ENCODE results near the gene CFL2.
"Not testable (repeated sequence)": the region's sequence is repeated elsewhere in the genome, so short reads cannot be mapped to it uniquely, and the experiment has no call there.

The CFL2 gene

DNA sequence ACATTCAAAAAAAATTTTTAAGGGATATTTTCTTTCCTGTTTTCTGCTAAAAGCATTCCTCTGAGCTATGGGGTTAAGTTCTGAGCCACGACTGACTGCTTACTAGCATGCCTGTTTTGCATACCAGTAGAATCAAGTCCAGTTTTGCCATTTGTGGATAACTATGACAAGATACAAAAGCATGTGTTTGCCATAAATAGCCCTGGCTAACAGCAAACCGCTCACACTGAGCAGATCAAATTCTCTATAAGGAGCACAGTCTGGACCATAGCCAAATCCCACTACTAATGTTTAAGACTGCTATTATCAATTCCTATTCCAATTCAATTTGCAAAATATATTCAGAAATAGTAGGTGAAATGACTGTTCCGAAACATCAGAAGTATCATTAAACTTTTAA lies 3.2 kb downstream of the CFL2 start:
- no peak for DNase-seq

DNA sequence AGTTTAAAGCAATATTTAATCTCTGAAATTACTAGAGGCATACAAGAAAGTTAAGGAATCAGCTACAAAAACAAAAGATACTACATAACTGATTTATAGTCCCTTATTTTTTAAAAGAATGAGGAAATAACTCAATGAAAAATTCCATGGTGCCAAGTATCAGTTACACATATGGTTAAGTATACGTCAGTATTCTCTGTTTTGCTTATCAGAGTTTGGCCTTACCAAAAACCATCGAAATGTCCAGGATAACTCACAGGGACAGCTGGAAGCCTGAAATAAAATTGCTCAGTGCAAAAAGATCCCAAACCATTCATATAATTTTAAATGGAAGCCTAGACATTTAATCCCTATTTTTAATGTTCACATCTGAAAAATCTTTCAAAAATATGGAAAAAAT lies 3.6 kb downstream of the CFL2 start:
- no peak for DNase-seq

DNA sequence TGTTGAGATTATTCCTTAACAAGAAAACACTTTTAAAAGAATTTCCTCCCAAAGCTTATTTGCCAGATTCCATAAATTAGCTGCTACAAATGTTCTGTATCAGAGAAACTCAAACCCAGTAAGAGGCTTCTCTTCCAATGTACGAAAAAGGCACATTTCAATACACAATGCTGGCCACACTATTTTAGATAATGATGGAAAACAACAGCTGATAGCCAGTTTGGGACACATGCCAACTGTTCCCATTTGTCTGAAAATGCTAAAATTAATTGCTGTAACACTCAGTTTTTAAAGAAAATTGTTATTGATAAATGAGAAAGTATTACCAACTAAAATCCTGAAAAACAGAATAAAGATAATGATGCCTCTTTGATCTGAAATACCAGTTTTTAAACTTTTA lies 4.4 kb downstream of the CFL2 start:
- no peak for DNase-seq

DNA sequence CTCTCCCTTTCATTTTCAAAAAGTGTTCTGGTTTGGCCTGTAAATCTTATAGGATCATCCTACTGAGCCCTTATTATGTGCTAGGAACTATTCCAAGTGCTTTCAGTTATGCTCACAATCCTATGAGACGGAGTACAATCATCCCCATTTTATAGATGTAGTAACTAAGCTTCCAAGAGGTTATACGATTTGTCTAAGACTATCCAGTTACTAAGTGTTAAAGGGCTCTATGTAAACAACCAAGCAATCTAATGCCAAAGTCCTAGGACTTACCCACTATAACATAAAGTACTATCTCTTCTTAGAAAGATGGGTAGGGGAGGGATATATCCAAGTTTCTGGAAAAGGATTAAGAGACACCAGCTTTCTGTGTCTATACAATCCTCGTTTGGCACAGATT lies 6.7 kb downstream of the CFL2 start:
- no peak for DNase-seq

DNA sequence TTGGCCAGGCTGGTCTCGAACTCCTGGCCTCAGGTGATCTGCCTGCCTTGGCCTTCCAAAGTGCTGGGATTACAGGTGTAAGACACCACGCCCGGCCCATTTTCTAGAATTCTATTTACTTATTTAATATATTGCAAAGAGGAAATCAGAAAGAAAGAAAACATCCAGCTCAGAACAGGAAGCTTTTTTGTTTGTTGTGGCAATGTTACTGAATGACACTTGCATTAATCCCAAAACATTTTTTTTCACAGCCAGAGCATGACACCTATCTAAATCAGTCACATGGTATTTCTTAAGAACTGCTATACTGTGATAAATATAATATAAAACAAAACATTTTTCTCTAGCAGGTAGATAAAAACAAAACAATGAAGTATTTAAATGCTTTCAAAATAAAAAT lies 12.6 kb downstream of the CFL2 start:
- no peak for DNase-seq

DNA sequence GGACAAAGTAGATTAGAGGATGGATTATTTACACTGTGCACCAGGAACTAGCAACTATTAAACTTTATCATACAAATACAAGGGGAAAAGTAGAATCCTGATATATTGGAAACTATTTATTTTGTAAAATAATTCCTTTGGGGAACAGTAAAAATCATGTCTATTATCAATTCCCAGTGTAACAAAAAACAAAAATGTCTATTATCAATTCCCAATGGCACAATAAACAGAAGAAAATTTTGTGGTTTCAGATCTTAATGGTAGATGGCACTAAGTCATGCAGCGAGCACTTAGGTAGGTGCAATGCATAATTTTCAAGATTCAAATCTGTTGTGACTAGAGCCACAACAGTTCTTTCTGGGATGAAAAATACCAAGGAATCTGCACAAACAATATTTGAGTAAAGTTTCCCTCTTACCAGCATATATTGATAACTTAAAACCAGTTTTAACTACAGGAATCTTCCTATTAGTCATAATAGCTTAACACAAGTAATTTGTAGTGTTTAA lies 13.7 kb downstream of the CFL2 start:
- DNase-seq: no peak

DNA sequence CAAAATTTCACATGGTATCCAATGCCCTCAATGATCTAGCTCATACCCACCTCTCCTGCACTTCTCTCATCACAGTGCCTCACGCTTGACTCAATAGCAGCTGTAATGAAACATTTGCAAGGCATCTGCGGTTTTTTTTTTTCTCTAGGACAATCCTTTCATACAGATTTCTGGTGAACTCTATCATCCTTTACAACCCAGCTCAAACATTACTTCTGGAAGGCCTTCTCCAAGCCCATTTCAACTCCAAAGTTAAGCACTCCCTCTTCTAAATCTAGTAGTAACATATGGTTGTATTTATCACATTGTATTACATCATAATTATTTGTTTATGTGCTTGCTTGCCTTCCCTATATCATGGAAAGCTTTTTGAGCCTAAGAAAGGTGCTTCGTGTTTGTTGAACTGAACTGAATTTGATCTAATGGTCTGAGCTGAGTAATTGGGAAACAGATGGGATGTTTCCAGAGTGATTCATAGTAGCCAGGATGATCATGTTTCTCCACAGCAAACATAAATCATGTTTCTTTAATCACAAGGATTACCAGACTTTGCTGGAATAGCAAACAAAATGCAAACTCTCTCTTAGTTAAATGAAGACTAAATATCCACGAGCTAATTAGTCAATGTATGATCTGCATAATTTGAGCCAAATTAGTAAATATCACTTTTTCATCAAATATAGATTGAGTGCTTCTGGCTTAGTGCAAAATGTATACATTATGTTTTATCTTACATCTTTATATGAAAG lies 14.3 kb downstream of the CFL2 start:
- no peak for DNase-seq

DNA sequence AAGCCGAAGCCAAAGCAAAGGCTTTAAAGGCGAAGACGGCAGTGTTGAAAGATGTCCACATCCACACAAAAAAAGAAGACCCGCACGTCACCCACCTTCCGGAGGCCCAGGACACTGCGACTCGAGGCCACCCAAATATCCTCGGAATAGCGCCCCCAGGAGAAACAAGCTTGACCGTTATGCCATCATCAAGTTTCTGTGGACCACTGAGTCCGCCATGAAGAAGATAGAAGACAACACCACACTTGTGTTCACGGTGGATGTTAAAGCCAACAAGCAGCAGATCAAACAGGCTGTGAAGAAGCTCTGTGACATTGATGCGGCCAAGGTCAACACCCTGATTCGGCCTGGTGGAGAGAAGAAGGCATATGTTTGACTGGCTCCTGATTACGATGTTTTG lies 20.2 kb downstream of the CFL2 start:
- not testable (repeated sequence) for DNase-seq

DNA sequence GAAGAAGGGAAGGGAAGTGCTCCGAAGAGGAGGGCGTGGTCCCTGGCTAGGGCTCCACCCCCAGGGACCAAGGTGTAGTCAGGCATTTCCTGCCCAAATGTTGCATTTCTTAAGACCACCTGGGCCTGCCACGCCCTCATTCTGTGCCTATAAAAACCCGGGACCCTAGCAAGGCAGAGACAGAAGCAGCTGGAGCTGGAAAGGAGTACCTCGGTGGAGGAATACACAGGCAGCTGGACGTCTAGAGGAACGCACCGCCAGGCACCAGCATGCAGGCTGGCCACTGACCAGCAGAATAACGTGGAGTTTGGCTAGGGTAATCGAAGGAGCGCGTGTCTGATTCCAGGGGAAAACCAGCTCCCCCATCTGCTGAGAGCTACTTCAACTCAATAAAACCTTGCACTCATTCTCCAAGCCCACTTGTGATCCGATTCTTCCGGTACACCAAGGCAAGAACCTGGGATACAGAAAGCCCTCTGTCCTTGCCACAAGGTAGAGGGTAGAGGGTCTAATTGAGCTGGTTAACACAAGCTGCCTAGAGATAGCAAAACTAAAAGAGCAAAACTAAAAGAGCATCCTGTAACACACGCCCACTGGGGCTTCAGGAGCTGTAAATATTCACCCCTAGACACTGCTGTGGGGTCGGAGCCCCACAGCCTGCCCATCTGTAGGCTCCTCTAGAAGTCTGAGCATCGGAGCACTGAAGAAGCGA lies 21.0 kb downstream of the CFL2 start:
- DNase-seq: no peak

DNA sequence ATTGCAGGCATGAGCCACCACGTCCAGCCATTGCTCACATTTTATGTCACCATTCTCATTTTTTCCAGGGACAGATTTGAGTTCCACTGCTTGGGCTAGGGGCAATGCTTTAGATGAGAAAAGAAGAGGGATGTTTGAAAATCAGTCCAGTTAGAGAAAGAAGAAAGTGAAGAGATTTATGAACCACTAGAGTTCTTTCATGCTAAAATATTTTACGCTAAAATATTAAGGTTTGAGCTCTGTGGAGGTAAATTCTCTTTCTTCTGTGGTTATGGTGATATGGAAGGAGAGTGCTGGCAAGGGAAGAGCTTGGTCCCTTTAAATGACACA lies 21.5 kb downstream of the CFL2 start:
- DNase-seq: no peak

DNA sequence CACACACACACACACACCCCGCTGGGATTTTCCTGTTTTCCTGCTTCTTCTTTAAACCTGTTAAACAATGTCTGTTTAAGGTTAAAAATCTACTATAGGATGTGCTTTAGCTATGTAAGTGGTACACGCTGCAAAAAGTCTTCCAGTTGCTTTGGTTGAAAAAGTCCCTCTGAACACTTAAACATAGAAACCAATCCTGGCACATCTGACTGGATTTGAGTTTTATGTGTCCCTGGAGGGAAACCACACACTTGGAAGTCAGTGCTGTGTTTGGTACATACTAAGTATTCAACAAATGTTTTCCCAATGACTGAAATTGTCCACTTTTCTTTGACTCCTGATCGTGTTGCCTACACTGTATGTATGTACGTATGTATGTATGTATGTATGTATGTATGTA lies 22.0 kb downstream of the CFL2 start:
- no peak for DNase-seq

DNA sequence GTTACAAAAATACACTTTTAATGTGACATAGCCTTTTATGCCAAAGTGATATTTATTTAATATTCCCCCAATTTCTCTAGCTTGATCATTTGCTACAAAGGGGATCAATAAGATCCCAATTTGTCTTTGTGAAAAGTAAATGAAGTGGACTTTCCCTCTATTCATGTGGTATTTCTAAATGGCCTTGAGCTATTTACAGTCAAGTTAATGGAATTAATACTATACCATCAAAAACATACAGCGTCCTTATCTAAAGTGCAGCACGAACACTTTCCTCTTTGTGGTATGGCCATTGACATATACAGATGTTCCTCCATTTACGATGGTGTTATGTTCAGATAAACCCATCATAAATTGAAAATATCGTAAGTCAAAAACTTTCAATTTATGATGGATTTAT lies 23.2 kb downstream of the CFL2 start:
- no peak for DNase-seq

DNA sequence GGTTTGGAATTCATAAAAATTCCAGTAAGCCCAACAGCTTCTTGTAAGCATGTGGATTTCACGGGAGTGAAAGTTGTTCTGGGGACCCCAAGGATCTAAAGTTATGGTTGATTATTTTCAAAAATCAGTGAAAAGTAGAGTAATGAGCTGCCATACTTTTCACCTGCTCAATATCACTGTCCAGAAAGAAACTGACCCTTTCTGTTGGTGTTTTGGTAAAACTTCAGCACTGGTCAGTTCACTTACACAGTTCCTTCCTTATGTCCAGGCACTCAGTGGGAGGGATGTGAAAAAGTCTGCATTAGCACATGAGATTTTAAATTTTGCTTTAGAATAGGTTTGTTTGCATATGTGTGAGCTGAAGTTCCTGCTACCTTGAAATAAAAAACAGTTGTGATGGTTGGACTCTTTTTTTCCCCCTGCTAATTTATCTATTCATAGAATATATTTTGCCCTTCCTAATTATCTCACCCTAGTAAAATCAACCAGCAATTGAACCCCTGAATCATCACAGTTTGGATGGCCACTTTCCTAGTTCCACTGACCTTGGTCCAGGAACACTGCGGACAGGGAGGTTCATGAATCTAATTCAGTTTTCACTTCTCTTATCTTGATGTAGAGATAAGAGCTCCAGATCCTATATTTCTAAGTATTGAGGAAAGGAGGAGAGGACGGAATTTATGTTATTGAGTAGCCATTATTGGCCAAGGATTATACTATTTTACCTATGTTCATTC lies 25.8 kb downstream of the CFL2 start:
- no peak for DNase-seq

DNA sequence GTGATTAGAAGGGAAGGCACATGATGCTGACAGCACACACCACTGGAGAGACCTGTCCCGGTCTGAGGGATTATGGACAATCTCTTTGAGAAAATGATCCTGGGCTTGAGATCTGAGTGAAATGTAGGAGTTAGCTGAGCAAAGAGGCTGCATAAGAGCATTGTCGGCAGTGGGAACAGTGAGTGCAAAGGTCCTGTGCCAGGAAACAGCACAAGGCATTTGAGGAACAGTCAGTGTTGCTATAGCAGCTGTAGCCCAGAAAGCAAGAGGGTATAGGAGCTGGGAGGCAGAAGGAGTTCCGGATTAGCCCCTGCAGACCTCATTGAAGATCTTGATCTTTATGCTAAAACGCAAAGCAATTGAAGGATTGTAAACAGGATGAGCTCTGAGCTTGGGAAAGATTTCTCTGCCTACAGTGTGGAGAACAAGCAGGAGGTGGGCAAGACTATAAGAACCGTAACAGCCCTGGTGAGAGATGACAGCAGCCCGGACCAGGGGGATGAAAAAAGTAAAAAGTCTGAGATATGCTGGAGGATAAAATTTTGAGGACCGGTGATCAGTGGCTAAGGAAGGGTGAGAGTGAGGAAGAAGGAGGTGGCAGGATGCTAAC lies 28.5 kb downstream of the CFL2 start:
- DNase-seq: no peak

DNA sequence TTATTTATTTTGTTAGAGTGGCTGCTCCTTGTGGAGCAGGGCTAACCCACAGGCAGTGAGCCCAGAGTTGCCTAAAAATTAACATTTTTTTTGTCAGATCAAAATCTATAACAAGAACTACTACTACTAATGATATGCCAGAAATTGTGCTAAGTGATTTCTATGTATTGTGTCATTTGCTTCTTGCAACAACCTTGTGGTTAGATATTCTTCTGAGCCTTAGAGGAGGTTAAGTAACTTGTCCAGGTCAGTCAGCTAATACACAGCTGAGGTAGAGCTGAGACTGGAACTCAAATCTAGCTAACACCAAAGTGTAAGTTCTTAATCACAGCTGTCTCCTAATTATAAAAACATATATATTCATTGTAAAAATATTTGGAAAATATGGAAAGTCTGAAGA lies 29.8 kb downstream of the CFL2 start:
- DNase-seq: no peak

DNA sequence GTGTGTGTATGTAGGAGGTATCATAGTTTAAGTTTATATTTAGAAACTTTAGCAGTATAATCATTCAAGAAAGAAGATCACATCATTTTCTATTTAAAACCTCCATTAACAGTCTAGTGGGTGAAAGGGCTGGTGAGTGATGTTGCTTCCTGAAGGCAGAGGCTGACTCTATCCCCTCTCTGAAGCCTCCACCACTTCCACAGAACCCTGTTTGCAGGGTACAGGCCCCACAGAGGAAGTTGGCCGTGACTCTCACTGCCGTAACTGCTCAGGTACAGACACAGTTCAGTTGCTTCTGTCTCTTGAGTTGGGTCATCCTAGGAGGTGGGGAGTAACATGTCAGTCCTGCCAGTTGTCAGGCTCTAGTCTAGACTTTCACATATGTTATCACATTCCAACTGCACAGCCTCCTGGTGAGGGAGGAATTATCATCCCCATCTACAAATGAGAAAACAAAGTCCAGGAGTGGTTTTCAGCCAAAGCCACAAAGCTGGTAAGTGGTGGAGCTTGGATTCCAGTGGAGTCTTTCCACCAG lies 31.5 kb downstream of the CFL2 start:
- DNase-seq: peak; percentile 8

DNA sequence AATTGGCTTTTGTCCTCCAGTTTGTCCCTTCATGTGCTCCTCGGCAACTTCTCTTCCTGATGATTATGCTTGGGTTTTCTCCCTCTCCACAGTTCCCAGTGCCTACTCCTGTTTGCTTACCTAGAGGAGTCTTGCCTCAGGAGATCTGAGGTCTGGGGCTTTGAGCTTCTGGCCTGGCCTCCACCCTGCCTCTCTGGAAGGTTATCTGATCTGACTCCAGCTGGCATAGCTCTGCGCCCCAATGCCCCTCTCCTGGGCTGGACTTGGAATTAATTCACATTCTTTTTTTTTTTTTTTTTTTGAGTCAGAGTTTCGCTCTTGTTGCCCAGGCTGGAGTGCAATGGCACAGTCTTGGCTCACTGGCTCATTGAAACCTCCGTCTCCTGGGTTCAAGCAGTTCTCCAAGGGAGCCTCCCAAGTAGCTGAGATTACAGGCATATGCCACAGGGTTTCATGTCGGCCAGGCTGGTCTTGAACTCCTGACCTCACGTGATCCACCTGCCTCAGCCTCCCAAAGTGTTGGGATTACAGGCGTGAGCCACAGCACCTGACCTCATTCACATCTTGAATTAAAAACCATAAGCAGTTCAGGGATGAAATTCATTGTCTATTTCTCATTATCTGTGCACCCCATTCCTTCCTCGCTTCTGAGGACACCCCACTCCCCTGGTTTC lies 33.5 kb downstream of the CFL2 start:
- no peak for DNase-seq

DNA sequence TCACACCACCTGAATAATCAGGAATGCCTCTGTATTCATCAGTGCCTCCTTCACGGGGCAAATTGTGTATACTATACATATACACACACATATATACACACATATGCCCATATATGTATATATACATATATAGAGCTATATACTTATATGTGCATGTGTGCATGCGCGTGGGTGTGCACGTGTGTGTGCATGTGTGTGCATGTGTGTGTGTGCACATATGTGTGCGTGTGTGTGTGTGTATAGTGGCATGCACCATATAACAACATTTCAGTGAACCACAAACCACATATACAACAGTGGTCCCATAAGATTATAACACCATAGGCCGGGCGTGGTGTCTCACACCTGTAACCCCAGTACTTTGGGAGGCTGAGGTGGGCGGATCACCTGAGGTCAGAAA lies 35.7 kb downstream of the CFL2 start:
- DNase-seq: no peak

DNA sequence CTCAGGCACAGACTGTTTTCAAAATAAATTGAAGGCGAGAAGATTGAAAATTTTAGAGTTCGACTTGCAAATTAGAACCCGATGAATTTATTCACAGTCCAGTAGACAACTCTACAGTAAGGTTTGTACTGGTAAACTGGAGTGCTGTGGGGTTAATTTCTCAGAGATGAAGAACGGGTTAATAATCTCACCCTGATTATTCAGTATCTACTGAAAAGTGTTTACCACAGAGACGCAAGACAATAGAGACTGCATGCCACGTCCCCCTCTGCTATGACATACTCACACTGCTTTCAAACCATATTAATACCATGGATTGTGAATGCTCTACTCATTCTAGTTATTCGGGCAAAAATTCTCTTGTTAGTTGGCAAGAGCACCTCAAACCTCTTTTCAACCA lies 36.1 kb downstream of the CFL2 start:
- no peak for DNase-seq

DNA sequence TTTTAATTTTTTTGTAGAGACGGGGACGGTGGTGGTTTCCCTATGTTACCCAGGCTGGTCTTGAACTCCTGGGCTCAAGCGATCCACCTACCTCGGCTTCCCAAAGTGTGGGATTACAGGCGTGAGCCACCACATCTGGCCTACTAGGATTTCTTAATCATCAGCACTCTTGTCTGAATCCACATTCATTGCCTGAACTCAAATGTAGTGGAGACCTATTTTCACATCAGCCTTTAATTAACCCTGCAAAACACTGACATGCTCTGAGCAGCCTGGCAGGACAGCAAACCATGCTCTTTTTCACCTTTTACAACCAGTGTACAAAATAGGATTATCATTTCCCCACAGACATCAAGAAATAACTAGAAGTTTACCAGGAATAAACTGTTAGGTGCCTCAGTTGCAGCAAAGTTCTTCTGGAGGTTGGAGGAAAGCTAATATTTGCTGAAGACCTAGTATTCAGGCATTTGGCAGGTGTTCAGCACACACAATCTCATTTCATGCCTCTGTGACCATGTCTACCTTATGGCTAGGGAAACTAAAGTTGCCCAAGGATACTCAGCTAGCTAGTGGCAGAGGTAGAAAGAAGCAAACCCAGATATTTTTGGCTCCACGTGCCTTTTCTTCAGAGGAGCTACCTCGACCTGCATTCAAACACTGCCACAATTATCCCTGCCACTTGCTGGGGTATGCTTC lies 37.7 kb downstream of the CFL2 start:
- no peak for DNase-seq

DNA sequence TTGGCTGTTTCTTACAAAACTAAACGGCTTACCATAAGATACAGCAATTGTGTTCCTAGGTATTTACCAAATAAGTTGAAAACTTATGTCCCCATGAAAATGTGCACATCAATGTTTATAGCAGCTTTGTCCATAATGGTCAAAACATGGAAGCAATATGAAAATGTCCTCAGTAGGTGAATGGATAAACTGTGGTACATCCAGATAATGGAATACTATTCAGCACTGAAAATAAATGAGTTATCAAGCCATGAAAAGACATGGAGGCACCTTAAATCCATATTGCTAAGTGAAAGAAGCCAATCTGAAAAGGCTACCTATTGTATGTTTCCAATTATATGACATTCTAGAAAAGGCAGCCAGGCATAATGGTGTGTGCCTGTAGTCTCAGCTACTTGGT lies 40.7 kb downstream of the CFL2 start:
- no peak for DNase-seq

DNA sequence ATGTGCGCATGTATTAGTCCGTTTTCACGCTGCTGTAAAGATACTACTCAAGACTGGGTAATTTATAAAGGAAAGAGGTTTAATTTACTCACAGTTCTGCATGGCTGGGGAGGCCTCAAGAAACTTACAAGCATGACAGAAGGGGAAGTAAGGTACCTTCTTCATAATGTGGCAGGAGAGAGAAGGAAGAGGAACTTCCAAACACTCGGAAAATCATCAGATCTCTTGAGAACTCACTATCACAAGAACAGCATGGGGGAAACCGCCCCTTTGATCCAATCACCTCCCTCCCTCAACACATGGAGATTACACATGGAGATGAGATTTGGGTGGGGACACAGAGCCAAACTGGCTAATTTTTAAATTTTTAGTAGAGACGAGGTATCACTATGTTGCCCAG lies 42.7 kb downstream of the CFL2 start:
- DNase-seq: no peak

Measured in activated CD4-positive, alpha-beta T cell treated with anti-CD3 and anti-CD28 coated beads, Interleukin-2, Interleukin-6, amounts not matched to agents 100 ng/mL and 50 ng/mL, durations not matched to agents 16 hours and 8 hours (primary cell).